ENCODE data around the gene RBCK1. TPM values are rescaled to one million over a fixed set of nuclear protein-coding genes. Genes with fewer than 3 reads are reported as not detected.

RBCK1 gene
- total and polyA plus RNA-seq, 2 donors (not counting 1 experiment from before 2014, with no cell fraction given) = 128 to 135 TPM

GRCh38 chr20:454951-455350 is 46.9 kb downstream of the RBCK1 start:
- Mint-ChIP-seq H3K27ac (no peak overlapping the region), H3K4me3 (no peak overlapping the region), H3K27me3 (no peaks in the 10 kb centered on the region), H3K9me3 (ENCODE audit: insufficient read depth) (no peaks in the 10 kb centered on the region), H3K4me1 (peaks cover 17% of the 10 kb centered on the region)
- Histone ChIP-seq H3K4me2 (replicated peaks; ENCODE audit: low read depth, low read length, poor library complexity, severe bottlenecking) (no peak overlapping the region), H4K20me1 (ENCODE audit: control insufficient read depth, insufficient read depth, low read length, poor library complexity, severe bottlenecking) (peaks cover 52% of the 10 kb centered on the region), H3K9me3 (ENCODE audit: control extremely low read depth in 1 of 3, control insufficient read depth in 2 of 3, insufficient read depth in 1 of 3, low read length in 2 of 3) (no peaks in the 10 kb centered on the region), H3K27ac (ENCODE audit: low read length in 2 of 2) (no peak overlapping the region), H2AFZ (ENCODE audit: insufficient read depth, low read depth, low read length, poor library complexity, severe bottlenecking) (no peak overlapping the region), H3K9ac (ENCODE audit: low read length) (no peak overlapping the region), H3K4me1 (ENCODE audit: control insufficient read depth in 2 of 2, insufficient read depth in 2 of 2, low read length in 2 of 2) (no peaks in the 10 kb centered on the region), H3K79me2 (ENCODE audit: control insufficient read depth, insufficient read depth, low read length) (peaks cover 95% of the 10 kb centered on the region), H3K4me3 (ENCODE audit: control extremely low read depth in 1 of 5, extremely low read depth in 1 of 5, insufficient read depth in 1 of 5, low read depth in 2 of 5, low read length in 4 of 5) (no peak overlapping the region), H3K36me3 (replicated peaks in 1 of 2; ENCODE audit: control extremely low read depth in 1 of 2, control insufficient read depth in 1 of 2, extremely low read depth in 1 of 2, insufficient read depth in 2 of 2, low read length in 1 of 2) (peaks cover 0 to 1% of the 10 kb centered on the region in 2 experiments), H3K27me3 (replicated peaks in 1 of 4; ENCODE audit: control extremely low read depth in 1 of 4, control insufficient read depth in 3 of 4, insufficient read depth in 4 of 4, low read length in 3 of 4) (no peaks in the 10 kb centered on the region)
- TF ChIP-seq EZH2 (IDR thresholded peaks at IDR 0.05; ENCODE audit: borderline replicate concordance, insufficient read depth, low read depth, low read length, poor library complexity, severe bottlenecking) (no peak), CTCF (IDR thresholded peaks at IDR 0.05) (no peak)
- intact Hi-C loops (cut with micrococcal nuclease) = no loop called here
- ChIA-PET CTCF (no interaction called here), POLR2A (no interaction called here)
- no peak for ATAC-seq (ENCODE audit: low read depth)
- WGBS (ENCODE audit: insufficient coverage) = 97% methylated on average over 3 of the region's 3 CpGs
- DNase-seq = no peak

- Histone ChIP-seq H3K9ac (ENCODE audit: low read length) (no peak overlapping the region), H3K4me3 (ENCODE audit: control extremely low read depth in 1 of 5, extremely low read depth in 1 of 5, insufficient read depth in 1 of 5, low read depth in 2 of 5, low read length in 4 of 5) (no peak overlapping the region), H2AFZ (ENCODE audit: insufficient read depth, low read depth, low read length, poor library complexity, severe bottlenecking) (no peak overlapping the region), H3K79me2 (ENCODE audit: control insufficient read depth, insufficient read depth, low read length) (peaks cover 76% of the 10 kb centered on the region), H3K27ac (ENCODE audit: low read length in 2 of 2) (no peak overlapping the region), H3K4me2 (replicated peaks; ENCODE audit: low read depth, low read length, poor library complexity, severe bottlenecking) (no peak overlapping the region), H3K4me1 (ENCODE audit: control insufficient read depth in 2 of 2, insufficient read depth in 2 of 2, low read length in 2 of 2) (peaks cover 14 to 17% of the 10 kb centered on the region in 2 donors), H3K27me3 (replicated peaks in 1 of 4; ENCODE audit: control extremely low read depth in 1 of 4, control insufficient read depth in 3 of 4, insufficient read depth in 4 of 4, low read length in 3 of 4) (no peaks in the 10 kb centered on the region), H4K20me1 (ENCODE audit: control insufficient read depth, insufficient read depth, low read length, poor library complexity, severe bottlenecking) (peaks cover 44% of the 10 kb centered on the region), H3K9me3 (ENCODE audit: control extremely low read depth in 1 of 3, control insufficient read depth in 2 of 3, insufficient read depth in 1 of 3, low read length in 2 of 3) (no peaks in the 10 kb centered on the region), H3K36me3 (replicated peaks in 1 of 2; ENCODE audit: control extremely low read depth in 1 of 2, control insufficient read depth in 1 of 2, extremely low read depth in 1 of 2, insufficient read depth in 2 of 2, low read length in 1 of 2) (no peaks in the 10 kb centered on the region)
- no peaks in the 10 kb centered on the region for H3K9me3 Mint-ChIP-seq (ENCODE audit: insufficient read depth)
- H3K4me1 Mint-ChIP-seq = peaks cover 40% of the 10 kb centered on the region
- H3K27ac Mint-ChIP-seq = no peak overlapping the region
- 60% methylated on average over 4 of the region's 6 CpGs for WGBS (ENCODE audit: insufficient coverage)
- no peak for ATAC-seq (ENCODE audit: low read depth)
- H3K27me3 Mint-ChIP-seq = no peaks in the 10 kb centered on the region
- H3K4me3 Mint-ChIP-seq = no peak overlapping the region
- ChIA-PET POLR2A (no interaction called here), CTCF (interaction anchor here (0.9 kb wide), 1 partner anchor 17 kb away, joined by 3 read pairs; no protein-coding TSS in a partner anchor)
- TF ChIP-seq EZH2 (IDR thresholded peaks at IDR 0.05; ENCODE audit: borderline replicate concordance, insufficient read depth, low read depth, low read length, poor library complexity, severe bottlenecking) = no peak
- TF ChIP-seq CTCF (IDR thresholded peaks at IDR 0.05) = no peak
- intact Hi-C loops (cut with micrococcal nuclease) = no loop called here
- no peak for DNase-seq
These were observed 50.7 kb downstream of the RBCK1 start for GRCh38 chr20:458776-459175.

Measured in B cell (primary cell).